Measurements from ENCODE around the gene C19orf85. TPM values are rescaled to one million over a fixed set of nuclear protein-coding genes. Genes with fewer than 3 reads are reported as not detected.

C19orf85 gene
- total RNA-seq, 1 donor from 2014 or later, result not detected

- Histone ChIP-seq H3K27ac (no peak overlapping the region), H3K36me3 (no peaks in the 10 kb centered on the region), H3K9me3 (no peaks in the 10 kb centered on the region), H3K27me3 (no peaks in the 10 kb centered on the region), H3K4me3 (no peak overlapping the region), H3K4me1 (no peaks in the 10 kb centered on the region)
- TF ChIP-seq CTCF (IDR thresholded peaks at IDR 0.05), result no peak
- no peak for DNase-seq (ENCODE audit: low spot score in 2 of 2)
- intact Hi-C loops (cut with DNase I), result no loop called here
Measured at GRCh38 chr19:55495646-55496349, 31.2 kb upstream of the C19orf85 start.

GRCh38 chr19:55494172-55494761 lies 29.7 kb upstream of the C19orf85 start:
- TF ChIP-seq CTCF (IDR thresholded peaks at IDR 0.05), result no peak
- Histone ChIP-seq H3K9me3 (no peaks in the 10 kb centered on the region), H3K27me3 (no peaks in the 10 kb centered on the region), H3K4me1 (no peaks in the 10 kb centered on the region), H3K4me3 (peak overlapping the region in 1 of 2 donors; percentile 5), H3K36me3 (no peaks in the 10 kb centered on the region), H3K27ac (peak overlapping the region in 1 of 2 donors; percentile 36)
- no peak for DNase-seq (ENCODE audit: low spot score in 2 of 2)
- intact Hi-C loops (cut with DNase I), result no loop called here

DNA sequence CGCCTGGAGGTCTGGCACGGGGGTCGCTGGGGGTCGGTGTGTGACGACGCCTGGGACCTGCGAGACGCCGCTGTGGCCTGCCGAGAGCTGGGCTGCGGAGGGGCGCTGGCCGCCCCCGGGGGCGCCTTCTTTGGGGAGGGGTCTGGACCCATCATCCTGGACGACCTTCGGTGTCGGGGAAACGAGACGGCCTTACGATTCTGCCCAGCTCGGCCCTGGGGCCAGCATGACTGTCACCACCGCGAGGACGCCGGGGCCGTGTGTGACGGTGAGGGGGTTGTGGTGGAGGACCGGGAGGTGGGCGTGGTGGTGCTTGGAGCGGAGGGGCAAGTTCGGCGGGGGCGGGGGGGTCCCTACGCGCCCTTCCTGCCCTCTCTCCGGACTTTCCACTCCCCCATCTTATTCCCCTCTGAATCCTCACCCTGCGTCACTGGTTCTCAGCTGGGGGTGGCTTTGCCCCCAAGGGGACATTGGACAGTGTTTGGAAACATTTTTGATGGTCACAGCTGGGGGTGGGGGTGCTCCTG lies 29.2 kb upstream of the C19orf85 start:
- no peaks in the 10 kb centered on the region for H3K9me3 ChIP-seq
- intact Hi-C loops (cut with DNase I), result no loop called here
- peak overlapping the region in 1 of 2 donors; percentile 57 for H3K27ac ChIP-seq
- H3K4me3 ChIP-seq, result peak overlapping the region in 1 of 2 donors; percentile 5
- DNase-seq (ENCODE audit: low spot score in 2 of 2), result no peak
- no peaks in the 10 kb centered on the region for H3K4me1 ChIP-seq
- TF ChIP-seq CTCF (IDR thresholded peaks at IDR 0.05), result no peak
- no peaks in the 10 kb centered on the region for H3K27me3 ChIP-seq
- H3K36me3 ChIP-seq, result no peaks in the 10 kb centered on the region

- Histone ChIP-seq H3K4me1 (peaks cover 0 to 5% of the 10 kb centered on the region in 2 donors), H3K27ac (peak overlapping the region in 1 of 2 donors; percentile 57), H3K4me3 (peak overlapping the region in 1 of 2 donors; percentile 5), H3K27me3 (no peaks in the 10 kb centered on the region), H3K36me3 (no peaks in the 10 kb centered on the region), H3K9me3 (no peaks in the 10 kb centered on the region)
- intact Hi-C loops (cut with DNase I), result no loop called here
- no peak for DNase-seq (ENCODE audit: low spot score in 2 of 2)
- TF ChIP-seq CTCF (IDR thresholded peaks at IDR 0.05), result no peak
Measured at GRCh38 chr19:55493052-55493644, 28.6 kb upstream of the C19orf85 start.

DNA sequence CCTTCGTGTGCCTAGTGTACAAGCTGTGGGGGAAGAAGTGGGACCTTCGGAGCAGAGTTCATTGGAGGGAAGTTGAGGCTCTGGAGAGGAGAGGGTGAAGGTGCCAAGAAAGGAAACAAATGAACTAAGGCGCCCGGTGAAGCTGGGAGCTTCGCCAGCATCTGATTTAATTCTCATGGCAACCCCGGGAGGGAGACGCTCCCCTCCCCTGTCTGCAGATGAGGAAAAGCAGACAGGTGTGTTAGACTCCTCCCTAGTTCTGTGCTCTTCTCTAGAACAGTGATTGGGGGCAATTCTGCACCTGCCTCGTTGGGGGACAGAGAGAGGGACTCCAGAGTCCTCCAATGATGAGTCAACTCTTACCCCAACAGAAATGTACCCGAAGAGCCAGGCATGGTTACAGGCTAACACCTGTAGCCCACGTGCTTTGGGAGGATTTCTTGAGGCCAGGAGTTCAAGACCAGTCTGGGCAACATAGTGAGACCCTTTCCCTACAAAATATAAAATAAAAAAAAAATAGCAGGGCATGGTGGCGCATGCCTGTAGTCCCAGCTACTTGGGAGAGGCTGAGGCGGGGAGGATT lies 27.9 kb upstream of the C19orf85 start:
- DNase-seq (ENCODE audit: low spot score in 2 of 2), result no peak
- H3K27ac ChIP-seq, result no peak overlapping the region
- intact Hi-C loops (cut with DNase I), result no loop called here
- no peaks in the 10 kb centered on the region for H3K27me3 ChIP-seq
- no peak for TF ChIP-seq CTCF (IDR thresholded peaks at IDR 0.05)
- no peak overlapping the region for H3K4me3 ChIP-seq
- H3K4me1 ChIP-seq, result peaks cover 4 to 10% of the 10 kb centered on the region in 2 donors
- H3K9me3 ChIP-seq, result no peaks in the 10 kb centered on the region
- no peaks in the 10 kb centered on the region for H3K36me3 ChIP-seq

Data from ascending aorta (tissue), 2 donors.